Activated CD8-positive, alpha-beta memory T cell treated with anti-CD3 and anti-CD28 coated beads, Interleukin-2, amount 10 ng/mL, durations not matched to agents 7 days and 5 days (primary cell): Measurements from ENCODE around the gene SHLD1. TPM values are rescaled to one million over a fixed set of nuclear protein-coding genes. Genes with fewer than 3 reads are reported as not detected.
"Not testable (repeated sequence)": the region's sequence is repeated elsewhere in the genome, so short reads cannot be mapped to it uniquely, and the experiment has no call there.

ENCODE experiments used
- ATAC-seq: fragments of 150-1000 bp; cut with Tn5 transposase; one replicate; pipeline ENCODE4 v1.10.0; 2021; ENCODE audit warnings: moderate library complexity
- CTCF ChIA-PET: fragments of 350-600 bp; sonication (Branson Sonifier 250); formaldehyde crosslinking; loops from one replicate; lab custom pipeline; 2021; ENCODE audit warnings: antibody characterized with exemption; lab: Charles Lee
- DNase-seq: peaks from one replicate; pipeline ENCODE4 v3.0.0-alpha.2; 2020
- H3K27ac Mint-ChIP-seq: one replicate; pipeline ENCODE4 v1.8.0; 2021; ENCODE audit warnings: mild to moderate bottlenecking, mixed read lengths
- H3K27me3 Mint-ChIP-seq: one replicate; pipeline ENCODE4 v1.8.0; 2021; ENCODE audit warnings: mixed read lengths
- H3K36me3 Mint-ChIP-seq: one replicate; pipeline ENCODE4 v1.8.0; 2021; ENCODE audit warnings: mild to moderate bottlenecking, mixed read lengths
- H3K4me1 Mint-ChIP-seq: one replicate; pipeline ENCODE4 v1.8.0; 2021; ENCODE audit warnings: mixed read lengths
- H3K4me3 Mint-ChIP-seq: one replicate; pipeline ENCODE4 v1.8.0; 2021; ENCODE audit warnings: mild to moderate bottlenecking, moderate library complexity, mixed read lengths
- H3K9me3 Mint-ChIP-seq: one replicate; pipeline ENCODE4 v1.8.0; 2022; ENCODE audit warnings: low read depth, mixed read lengths
- total RNA-seq, 2 experiments: library from RNA; stranded (reverse); gene quantifications; one replicate each; pipeline ENCODE4 v1.2.3, GENCODE V29; 2021

Gene SHLD1
- total RNA-seq, 2 experiments from 2014 or later: 8.5 to 9.1 TPM

- Mint-ChIP-seq H3K27me3 (peaks cover 4% of the 10 kb centered on the region), H3K4me3 (no peak overlapping the region), H3K4me1 (peaks cover 3% of the 10 kb centered on the region), H3K9me3 (no peaks in the 10 kb centered on the region), H3K27ac (no peak overlapping the region), H3K36me3 (peaks cover 3% of the 10 kb centered on the region)
- DNase-seq (no peak), ATAC-seq (no peak)
- CTCF ChIA-PET: interaction anchor here (0.7 kb wide), 1 partner anchor 324 kb away, joined by 3 read pairs; no protein-coding TSS in a partner anchor
These were observed 4.7 kb upstream of the SHLD1 start for GRCh38 chr20:5745416-5746030.

- ATAC-seq (no peak), DNase-seq (no peak)
- H3K36me3 Mint-ChIP-seq: peaks cover 3% of the 10 kb centered on the region
- H3K4me3 Mint-ChIP-seq: no peak overlapping the region
- no peak overlapping the region for H3K27ac Mint-ChIP-seq
- peaks cover 4% of the 10 kb centered on the region for H3K27me3 Mint-ChIP-seq
- CTCF ChIA-PET: interaction anchor here (0.7 kb wide), 1 partner anchor 323 kb away, joined by 3 read pairs; no protein-coding TSS in a partner anchor
- H3K9me3 Mint-ChIP-seq: no peaks in the 10 kb centered on the region
- peaks cover 5% of the 10 kb centered on the region for H3K4me1 Mint-ChIP-seq
These were observed 4.1 kb upstream of the SHLD1 start for GRCh38 chr20:5746064-5746463.

GRCh38 chr20:5748246-5748645 lies 2.0 kb upstream of the SHLD1 start:
- CTCF ChIA-PET: no interaction called here
- H3K4me1 Mint-ChIP-seq: peaks cover 12% of the 10 kb centered on the region
- ATAC-seq (no peak), DNase-seq (no peak)
- peaks cover 4% of the 10 kb centered on the region for H3K27me3 Mint-ChIP-seq
- H3K9me3 Mint-ChIP-seq: no peaks in the 10 kb centered on the region
- no peak overlapping the region for H3K4me3 Mint-ChIP-seq
- peaks cover 8% of the 10 kb centered on the region for H3K36me3 Mint-ChIP-seq
- H3K27ac Mint-ChIP-seq: no peak overlapping the region

- not testable (repeated sequence) for H3K9me3 Mint-ChIP-seq, DNase-seq, H3K27me3 Mint-ChIP-seq, H3K4me3 Mint-ChIP-seq, H3K27ac Mint-ChIP-seq, ATAC-seq, H3K36me3 Mint-ChIP-seq
- peaks cover 12% of the 10 kb centered on the region for H3K4me1 Mint-ChIP-seq
- CTCF ChIA-PET: interaction anchor here (1.8 kb wide), 1 partner anchor 39 kb away, joined by 6 read pairs; no protein-coding TSS in a partner anchor
These were observed 669 bp upstream of the SHLD1 start for GRCh38 chr20:5749512-5749951.

- DNase-seq (no peak), ATAC-seq (no peak)
- H3K27ac Mint-ChIP-seq: no peak overlapping the region
- H3K4me1 Mint-ChIP-seq: peaks cover 12% of the 10 kb centered on the region
- no peaks in the 10 kb centered on the region for H3K9me3 Mint-ChIP-seq
- CTCF ChIA-PET: interaction anchor here (1.4 to 1.6 kb wide), 2 partner anchors 10 to 147 kb away, joined by 4 to 7 read pairs; no protein-coding TSS in a partner anchor
- peaks cover under 1% of the 10 kb centered on the region for H3K27me3 Mint-ChIP-seq
- H3K36me3 Mint-ChIP-seq: peaks cover 8% of the 10 kb centered on the region
- H3K4me3 Mint-ChIP-seq: peak overlapping the region; percentile 47
These were observed 1.7 kb downstream of the SHLD1 start for GRCh38 chr20:5751856-5752255.

GRCh38 chr20:5753814-5754213 lies 3.6 kb downstream of the SHLD1 start:
- H3K27ac Mint-ChIP-seq: no peak overlapping the region
- H3K36me3 Mint-ChIP-seq: peaks cover 16% of the 10 kb centered on the region
- no peaks in the 10 kb centered on the region for H3K27me3 Mint-ChIP-seq
- H3K4me1 Mint-ChIP-seq: peaks cover 18% of the 10 kb centered on the region
- DNase-seq: no peak
- no peaks in the 10 kb centered on the region for H3K9me3 Mint-ChIP-seq
- ATAC-seq: no peak
- H3K4me3 Mint-ChIP-seq: no peak overlapping the region
- CTCF ChIA-PET: interaction anchor here (0.6 to 1.1 kb wide), 2 partner anchors 57 to 225 kb away, joined by 3 to 4 read pairs; no protein-coding TSS in a partner anchor

- CTCF ChIA-PET: no interaction called here
- Mint-ChIP-seq H3K9me3 (no peaks in the 10 kb centered on the region), H3K4me3 (no peak overlapping the region), H3K4me1 (peaks cover 28% of the 10 kb centered on the region), H3K27ac (no peak overlapping the region), H3K27me3 (no peaks in the 10 kb centered on the region), H3K36me3 (peaks cover 20% of the 10 kb centered on the region)
- DNase-seq (no peak), ATAC-seq (no peak)
These were observed 7.7 kb downstream of the SHLD1 start for GRCh38 chr20:5757949-5758348.

GRCh38 chr20:5766085-5766764 lies 16.0 kb downstream of the SHLD1 start:
- Mint-ChIP-seq H3K4me1 (peaks cover 19% of the 10 kb centered on the region), H3K9me3 (no peaks in the 10 kb centered on the region), H3K27me3 (no peaks in the 10 kb centered on the region), H3K36me3 (peaks cover 14% of the 10 kb centered on the region), H3K27ac (no peak overlapping the region), H3K4me3 (no peak overlapping the region)
- DNase-seq (no peak), ATAC-seq (no peak)
- CTCF ChIA-PET: no interaction called here

GRCh38 chr20:5767493-5768098 lies 17.4 kb downstream of the SHLD1 start:
- ATAC-seq (no peak), DNase-seq (no peak)
- Mint-ChIP-seq H3K4me3 (no peak overlapping the region), H3K4me1 (peaks cover 12% of the 10 kb centered on the region), H3K9me3 (no peaks in the 10 kb centered on the region), H3K36me3 (peaks cover 14% of the 10 kb centered on the region), H3K27me3 (no peaks in the 10 kb centered on the region), H3K27ac (no peak overlapping the region)
- CTCF ChIA-PET: interaction anchor here (1.1 to 1.7 kb wide), 2 partner anchors 196 to 238 kb away, joined by 4 read pairs; no protein-coding TSS in a partner anchor

GRCh38 chr20:5770231-5770986 lies 20.2 kb downstream of the SHLD1 start:
- CTCF ChIA-PET: interaction anchor here (1.3 kb wide), 1 partner anchor 9 kb away, joined by 3 read pairs; no protein-coding TSS in a partner anchor
- no peak overlapping the region for H3K27ac Mint-ChIP-seq

GRCh38 chr20:5770987-5771318 lies 20.8 kb downstream of the SHLD1 start:
- H3K27me3 Mint-ChIP-seq: no peaks in the 10 kb centered on the region
- H3K9me3 Mint-ChIP-seq: no peaks in the 10 kb centered on the region
- ATAC-seq (peak; percentile 23), DNase-seq (no peak)
- H3K36me3 Mint-ChIP-seq: peaks cover 24% of the 10 kb centered on the region
- H3K4me3 Mint-ChIP-seq: no peak overlapping the region
- peaks cover 7% of the 10 kb centered on the region for H3K4me1 Mint-ChIP-seq
- CTCF ChIA-PET: interaction anchor here (1.3 kb wide), 1 partner anchor 9 kb away, joined by 3 read pairs; no protein-coding TSS in a partner anchor
- no peak overlapping the region for H3K27ac Mint-ChIP-seq

More at GRCh38 chr20:5770231-5770986, 20.2 kb downstream of the SHLD1 start:
- no peak for ATAC-seq
- no peak overlapping the region for H3K4me3 Mint-ChIP-seq
- peaks cover 7% of the 10 kb centered on the region for H3K4me1 Mint-ChIP-seq
- H3K9me3 Mint-ChIP-seq: no peaks in the 10 kb centered on the region
- H3K27me3 Mint-ChIP-seq: no peaks in the 10 kb centered on the region
- peaks cover 26% of the 10 kb centered on the region for H3K36me3 Mint-ChIP-seq
- no peak for DNase-seq

GRCh38 chr20:5772704-5773103 lies 22.5 kb downstream of the SHLD1 start:
- Mint-ChIP-seq H3K9me3 (no peaks in the 10 kb centered on the region), H3K4me1 (peaks cover 7% of the 10 kb centered on the region), H3K36me3 (peaks cover 26% of the 10 kb centered on the region), H3K4me3 (no peak overlapping the region), H3K27ac (no peak overlapping the region), H3K27me3 (no peaks in the 10 kb centered on the region)
- CTCF ChIA-PET: interaction anchor here (1.7 kb wide), 1 partner anchor 15 kb away, joined by 4 read pairs; no protein-coding TSS in a partner anchor
- DNase-seq: no peak
- ATAC-seq: no peak

- Mint-ChIP-seq H3K27ac (no peak overlapping the region), H3K4me3 (no peak overlapping the region), H3K27me3 (no peaks in the 10 kb centered on the region), H3K36me3 (peaks cover 26% of the 10 kb centered on the region), H3K4me1 (peaks cover 7% of the 10 kb centered on the region), H3K9me3 (no peaks in the 10 kb centered on the region)
- ATAC-seq (no peak), DNase-seq (no peak)
- CTCF ChIA-PET: interaction anchor here (1.7 kb wide), 1 partner anchor 14 kb away, joined by 4 read pairs; no protein-coding TSS in a partner anchor
These were observed 23.4 kb downstream of the SHLD1 start for GRCh38 chr20:5773589-5773988.
